Measurements from ENCODE around the gene EHHADH.

The EHHADH gene

DNA sequence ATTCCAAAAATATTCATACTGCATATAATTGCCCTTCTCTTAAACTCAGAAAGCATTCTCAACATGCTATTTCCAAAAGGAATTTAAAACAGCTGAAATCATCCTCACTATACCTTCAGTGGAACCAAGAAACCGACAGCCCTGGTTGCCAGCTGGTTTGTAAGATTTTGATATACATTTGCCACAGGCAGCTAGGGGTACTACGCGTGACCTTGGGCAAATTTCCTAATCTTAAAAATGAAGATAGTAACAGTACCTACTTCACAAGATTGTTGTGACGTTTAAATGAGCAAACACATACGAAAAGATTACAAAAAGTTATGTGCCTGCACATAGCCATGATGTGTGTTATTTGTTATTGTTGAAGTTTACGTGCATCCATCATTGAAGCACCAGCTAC lies 108.3 kb downstream of the EHHADH start:
- DNase-seq (ENCODE audit: low read depth), result no peak

DNA sequence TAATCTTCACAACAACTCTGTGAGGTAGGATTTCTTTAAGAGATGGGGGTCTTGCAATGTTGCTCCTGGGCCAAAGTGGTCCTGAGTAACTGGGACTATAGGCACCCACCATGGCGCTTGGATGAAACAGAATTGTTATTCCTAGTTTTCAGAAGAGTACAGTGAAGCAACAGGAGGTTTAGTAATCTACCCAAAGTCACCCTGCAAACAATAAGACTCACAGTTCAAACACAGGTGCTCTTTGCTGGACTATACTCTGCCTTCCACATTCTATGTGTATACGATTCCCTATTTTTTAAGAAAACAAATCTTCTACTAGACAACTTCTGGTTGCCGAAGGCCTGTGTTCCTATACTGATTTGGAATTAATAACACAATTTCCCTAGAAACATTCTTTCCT lies 109.1 kb downstream of the EHHADH start:
- no peak for DNase-seq (ENCODE audit: low read depth)
